K562 (cell line): Measurements from ENCODE around the gene KIR3DL2. TPM values are rescaled to one million over a fixed set of nuclear protein-coding genes. Genes with fewer than 3 reads are reported as not detected.
"Not testable (repeated sequence)": the region's sequence is repeated elsewhere in the genome, so short reads cannot be mapped to it uniquely, and the experiment has no call there.

ENCODE experiments used
- ATAC-seq: fragments of 200-7000 bp; cut with Tn5 transposase; 3 replicates; pipeline ENCODE4 v1.9.1; 2020; ENCODE audit warnings: moderate library complexity
- BruUV-seq: library from RNA; stranded (reverse); fragments of 400-500 nt; replicated peaks from 2 replicates; lab custom pipeline; 2021; lab: Mats Ljungman, UMichigan
- CTCF ChIA-PET: fragments of 300-600 bp; formaldehyde crosslinking; extraction: SDS; loops from one replicate; lab custom pipeline; 2021; ENCODE audit warnings: low intra/inter-chr PET ratio; lab: Yijun Ruan, JAX
- POLR2A ChIA-PET: fragments of 300-600, 350-650 bp; sonication (Branson Sonifier 250); formaldehyde crosslinking; extraction: SDS; loops from one replicate; lab custom pipeline; 2021; ENCODE audit warnings: antibody characterized with exemption, inconsistent platforms; lab: Yijun Ruan, JAX
- DNase-seq, 4 experiments: peaks; one replicate each; pipeline versions ENCODE4 v3.0.0 to v3.0.0-alpha.2; 2011 to 2018; ENCODE audit warnings: low spot score in 3 of 4, mixed read lengths in 3 of 4; ENCODE audit errors: extremely low read depth in 1 of 4
- FAIRE-seq: peaks from 2 replicates; lab custom pipeline; 2011; peaks lifted over from hg19 to GRCh38; lab: Jason Lieb, UNC
- H2AFZ ChIP-seq: 2 replicates; pipeline ENCODE4 v1.6.0; 2011; ENCODE audit warnings: low read depth, low read length, control low read depth, inconsistent platforms
- H3K27ac ChIP-seq: fragments of 200-600 bp; 3 replicates; pipeline ENCODE4 v1.8.0; 2011; ENCODE audit warnings: low read depth, mild to moderate bottlenecking, control low read depth, inconsistent platforms, low read length, moderate library complexity, mixed read lengths; ENCODE audit errors: extremely low read depth
- H3K27me3 ChIP-seq, 2 experiments: fragments of 300-600 bp in 1 of 2; 2 replicates in 1 of 2; 3 replicates in 1 of 2; pipeline versions ENCODE4 v1.6.0 to v1.8.0; 2011; ENCODE audit warnings: inconsistent platforms in 2 of 2, low read length in 2 of 2, mild to moderate bottlenecking in 1 of 2, mixed read lengths in 1 of 2, moderate library complexity in 1 of 2; ENCODE audit not compliant: control insufficient read depth in 2 of 2, insufficient read depth in 2 of 2
- H3K36me3 ChIP-seq: fragments of 300-600 bp; 3 replicates; pipeline ENCODE4 v1.8.0; 2011; ENCODE audit warnings: mild to moderate bottlenecking, low read length, inconsistent platforms; ENCODE audit not compliant: control insufficient read depth, insufficient read depth
- H3K4me1 ChIP-seq, 2 experiments: fragments of 200-600 bp in 1 of 2; replicated peaks in 1 of 2; 2 replicates in 1 of 2; 3 replicates in 1 of 2; pipeline versions ENCODE4 v1.5.1 to v1.8.0; 2011; ENCODE audit warnings: inconsistent platforms in 2 of 2, low read length in 2 of 2, mild to moderate bottlenecking in 1 of 2, mixed read lengths in 1 of 2, moderate library complexity in 1 of 2; ENCODE audit not compliant: control insufficient read depth in 2 of 2, insufficient read depth in 2 of 2
- H3K4me2 ChIP-seq: 2 replicates; pipeline ENCODE4 v1.6.1; 2011; ENCODE audit warnings: low read length, control low read depth, inconsistent platforms, mixed read lengths; ENCODE audit not compliant: insufficient read depth
- H3K4me3 ChIP-seq: fragments of 200-600 bp; sonication (generic), shearing (Covaris generic); 2 replicates; pipeline ENCODE4 v1.5.1; 2016; ENCODE audit warnings: control low read depth, inconsistent platforms
- H3K79me2 ChIP-seq: fragments of 200-600 bp; 3 replicates; pipeline ENCODE4 v1.8.0; 2011; ENCODE audit warnings: low read length, inconsistent platforms; ENCODE audit not compliant: control insufficient read depth, insufficient read depth
- H3K9ac ChIP-seq, 2 experiments: 2 replicates each; pipeline versions ENCODE4 v1.6.0 to v1.6.1; 2011; ENCODE audit warnings: low read depth in 2 of 2, low read length in 2 of 2, control low read depth in 1 of 2, inconsistent platforms in 1 of 2, mild to moderate bottlenecking in 1 of 2, mixed read lengths in 1 of 2; ENCODE audit not compliant: insufficient read depth in 1 of 2
- H3K9me1 ChIP-seq: one replicate; pipeline ENCODE4 v1.6.0; 2011; ENCODE audit warnings: inconsistent platforms, mild to moderate bottlenecking, low read length, moderate library complexity; ENCODE audit not compliant: control insufficient read depth, insufficient read depth
- H3K9me3 ChIP-seq: replicated peaks from 2 replicates; pipeline ENCODE4 v1.5.1; 2011; ENCODE audit warnings: low read depth, low read length, inconsistent platforms; ENCODE audit not compliant: control insufficient read depth, insufficient read depth
- H4K20me1 ChIP-seq: replicated peaks from 2 replicates; pipeline ENCODE4 v1.6.1; 2011; ENCODE audit warnings: low read length, inconsistent platforms, mixed read lengths; ENCODE audit not compliant: control insufficient read depth, insufficient read depth
- BDP1 ChIP-seq: IDR thresholded peaks from 3 replicates; pipeline ENCODE4 v1.6.1; 2011; ENCODE audit not compliant: insufficient read length, insufficient read depth
- CREM ChIP-seq: IDR thresholded peaks from 2 replicates; pipeline ENCODE4 v1.6.1; 2014; ENCODE audit warnings: antibody characterized with exemption, low read depth
- NFE2 ChIP-seq: IDR thresholded peaks from 2 replicates; pipeline ENCODE4 v1.6.1; 2014; ENCODE audit warnings: antibody characterized with exemption, low read depth
- WGBS: fragments of 100-300 bp; shearing (Covaris generic); methylation state at CpG from one replicate; pipeline ENCODE4 v1.1.6; 2016; ENCODE audit warnings: low coverage, mixed read lengths; ENCODE audit not compliant: insufficient coverage; ENCODE audit errors: missing lambda C conversion rate; 5-methylcytosine and 5-hydroxymethylcytosine counted together
- in situ Hi-C: fragments of 300-500 bp; cut with MboI; formaldehyde crosslinking; loops from 4 replicates; pipeline ENCODE4 v1.15.0; 2018; ENCODE audit warnings: inconsistent platforms, mixed read lengths
- intact Hi-C: fragments of 100-400 bp; cut with micrococcal nuclease; formaldehyde crosslinking; loops from 2 replicates; pipeline ENCODE4 v1.14.2; 2022
- polyA plus RNA-seq, 8 experiments: library from polyadenylated mRNA; depleted of rRNA in 4 of 8; stranded (reverse) in 5 of 8; unstranded in 3 of 8; fragments of >200 nt; fragmentation: Nextera tagmentation in 2 of 8; fragmentation: Illumina TruSeq in 1 of 8; extraction: Ambion mirVana in 2 of 8; extraction: Trizol in 1 of 8; gene quantifications; 2 replicates each; pipeline versions ENCODE4 v1.2.1 to v1.2.3, GENCODE V29; 2011 to 2014; ENCODE audit warnings: inconsistent platforms in 1 of 8, missing spikeins in 1 of 8
- total RNA-seq, 7 experiments: library from RNA; depleted of rRNA in 6 of 7; stranded (reverse); fragments of >200 nt in 6 of 7; fragmentation: Illumina TruSeq in 2 of 7; extraction: Trizol in 2 of 7; gene quantifications; 2 replicates each; pipeline versions ENCODE4 v1.2.1 to v1.2.3, GENCODE V29; 2011 to 2021; ENCODE audit warnings: low replicate concordance in 1 of 7
- TF ChIP-seq, protein P1 (sequence below), 3 experiments: IDR thresholded peaks in 2 of 3; conservative IDR thresholded peaks in 1 of 3; 2 replicates each; pipeline ENCODE4 v1.5.1; 2011 to 2012; ENCODE audit warnings: low read length in 3 of 3, mild to moderate bottlenecking in 3 of 3, control low read depth in 2 of 3, improper control_type of control experiment in 1 of 3, inconsistent platforms in 1 of 3, low read depth in 1 of 3, mixed read lengths in 1 of 3, moderate library complexity in 1 of 3; ENCODE audit not compliant: insufficient read depth in 2 of 3

KIR3DL2 gene
- total and polyA plus RNA-seq, 9 of the 15 experiments (the other 6 are each of a cell fraction or from before 2014, with no cell fraction given), result not detected

DNA sequence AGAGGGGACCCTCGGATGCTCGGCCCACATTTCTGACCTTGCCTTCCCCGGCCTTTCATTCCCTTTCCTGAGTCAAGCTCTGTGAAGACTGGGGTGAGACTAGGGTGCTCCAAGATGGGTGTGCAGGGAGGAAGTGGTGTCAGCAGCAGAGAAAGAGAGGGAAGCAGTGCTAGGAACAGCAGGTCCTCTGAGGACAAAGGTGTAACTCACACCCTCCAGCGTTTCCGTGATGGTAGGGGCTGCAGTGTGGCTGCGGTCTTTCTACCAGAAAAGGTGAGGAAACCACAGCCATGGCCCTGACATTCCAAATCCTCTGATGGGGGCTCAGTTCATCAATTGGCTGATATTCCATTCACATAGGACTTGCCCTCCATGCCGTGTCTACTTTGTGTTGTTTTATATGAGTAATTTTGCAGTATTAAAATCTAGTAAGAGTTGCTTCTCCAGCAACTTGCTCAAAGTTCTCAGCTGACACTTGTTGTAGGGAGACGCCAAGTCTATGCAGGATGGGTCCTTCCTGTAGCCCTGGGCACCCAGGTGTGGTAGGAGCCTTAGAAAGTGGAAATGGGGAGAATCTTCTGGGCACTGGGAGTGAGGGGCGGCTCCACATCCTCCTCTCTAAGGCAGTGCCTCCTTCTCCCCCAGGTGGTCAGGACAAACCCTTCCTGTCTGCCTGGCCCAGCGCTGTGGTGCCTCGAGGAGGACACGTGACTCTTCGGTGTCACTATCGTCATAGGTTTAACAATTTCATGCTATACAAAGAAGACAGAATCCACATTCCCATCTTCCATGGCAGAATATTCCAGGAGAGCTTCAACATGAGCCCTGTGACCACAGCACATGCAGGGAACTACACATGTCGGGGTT lies 32.3 kb upstream of the KIR3DL2 start (continued):
- TF ChIP-seq, protein P1, sequence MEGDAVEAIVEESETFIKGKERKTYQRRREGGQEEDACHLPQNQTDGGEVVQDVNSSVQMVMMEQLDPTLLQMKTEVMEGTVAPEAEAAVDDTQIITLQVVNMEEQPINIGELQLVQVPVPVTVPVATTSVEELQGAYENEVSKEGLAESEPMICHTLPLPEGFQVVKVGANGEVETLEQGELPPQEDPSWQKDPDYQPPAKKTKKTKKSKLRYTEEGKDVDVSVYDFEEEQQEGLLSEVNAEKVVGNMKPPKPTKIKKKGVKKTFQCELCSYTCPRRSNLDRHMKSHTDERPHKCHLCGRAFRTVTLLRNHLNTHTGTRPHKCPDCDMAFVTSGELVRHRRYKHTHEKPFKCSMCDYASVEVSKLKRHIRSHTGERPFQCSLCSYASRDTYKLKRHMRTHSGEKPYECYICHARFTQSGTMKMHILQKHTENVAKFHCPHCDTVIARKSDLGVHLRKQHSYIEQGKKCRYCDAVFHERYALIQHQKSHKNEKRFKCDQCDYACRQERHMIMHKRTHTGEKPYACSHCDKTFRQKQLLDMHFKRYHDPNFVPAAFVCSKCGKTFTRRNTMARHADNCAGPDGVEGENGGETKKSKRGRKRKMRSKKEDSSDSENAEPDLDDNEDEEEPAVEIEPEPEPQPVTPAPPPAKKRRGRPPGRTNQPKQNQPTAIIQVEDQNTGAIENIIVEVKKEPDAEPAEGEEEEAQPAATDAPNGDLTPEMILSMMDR (IDR thresholded peaks at IDR 0.05 in 2 of 3, conservative IDR thresholded peaks at IDR 0.05 in 1 of 3; ENCODE audit: insufficient read depth in 2 of 3, low read depth in 1 of 3, low read length in 3 of 3), result no peak
- TF ChIP-seq CREM (no peak), BDP1 (no peak)

DNA sequence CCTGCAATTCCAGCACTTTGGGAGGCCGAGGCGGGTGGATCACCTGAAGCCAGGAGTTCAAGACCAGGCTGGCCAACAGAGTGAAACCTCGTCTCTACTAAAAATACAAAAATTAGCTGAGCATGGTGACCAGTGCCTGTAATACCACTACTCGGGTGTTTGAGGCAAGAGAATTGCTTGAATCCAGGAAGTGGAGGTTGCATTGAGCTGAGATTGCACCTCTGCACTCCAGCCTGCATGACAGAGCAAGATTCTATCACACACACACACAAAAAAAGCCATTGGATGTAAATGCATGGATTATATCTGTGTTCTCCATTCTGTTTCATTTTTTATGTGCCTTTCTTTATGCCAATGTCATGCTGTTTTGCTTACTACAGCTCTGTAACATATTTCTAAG lies 25.8 kb upstream of the KIR3DL2 start:
- H3K9me1 ChIP-seq, H3K27ac ChIP-seq, H3K27me3 ChIP-seq, H3K4me1 ChIP-seq, H4K20me1 ChIP-seq, H3K79me2 ChIP-seq, H3K4me3 ChIP-seq, H3K36me3 ChIP-seq, FAIRE-seq, H2AFZ ChIP-seq, CTCF ChIA-PET, H3K4me2 ChIP-seq, BruUV-seq, POLR2A ChIA-PET, DNase-seq, H3K9me3 ChIP-seq, H3K9ac ChIP-seq, ATAC-seq: not testable (repeated sequence)
- TF ChIP-seq NFE2, result peak; percentile 42
- intact Hi-C loops (loop anchor here (5.0 kb wide), 1 partner anchor 33 kb away; no protein-coding TSS in a partner anchor), in situ Hi-C loops (loop anchor here (5.0 kb wide), 1 partner anchor 33 kb away; no protein-coding TSS in a partner anchor)
- WGBS, result 2% methylated on average over 4 of the region's 4 CpGs

DNA sequence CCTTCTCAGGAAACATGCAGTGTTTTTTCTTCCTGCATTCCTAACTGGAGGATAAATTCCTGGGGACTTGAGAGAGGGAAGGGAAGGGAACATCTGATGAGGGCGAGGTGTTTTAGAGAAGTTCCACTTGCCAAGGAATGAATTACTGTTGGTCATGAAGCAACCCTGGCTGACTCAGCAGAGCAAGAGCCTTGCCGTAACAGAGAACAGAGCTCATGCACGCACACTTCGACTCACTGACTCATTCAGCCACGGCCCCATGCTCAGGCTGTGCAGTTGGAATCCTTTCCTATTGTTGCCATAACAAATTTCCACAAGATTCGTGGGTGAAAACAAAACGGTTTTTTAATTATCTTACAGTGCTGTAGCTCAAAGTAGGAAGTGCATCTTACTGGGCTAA lies 24.9 kb upstream of the KIR3DL2 start:
- POLR2A ChIA-PET, in situ Hi-C loops, FAIRE-seq, BruUV-seq, H3K9me1 ChIP-seq, H3K4me1 ChIP-seq, H3K79me2 ChIP-seq, H3K4me2 ChIP-seq, CTCF ChIA-PET, ATAC-seq, H3K36me3 ChIP-seq, H3K9me3 ChIP-seq, H2AFZ ChIP-seq, H3K4me3 ChIP-seq, H3K9ac ChIP-seq, H4K20me1 ChIP-seq, H3K27me3 ChIP-seq, intact Hi-C loops, H3K27ac ChIP-seq, DNase-seq: not testable (repeated sequence)
- WGBS, result 2% methylated on average over 5 of the region's 7 CpGs

DNA sequence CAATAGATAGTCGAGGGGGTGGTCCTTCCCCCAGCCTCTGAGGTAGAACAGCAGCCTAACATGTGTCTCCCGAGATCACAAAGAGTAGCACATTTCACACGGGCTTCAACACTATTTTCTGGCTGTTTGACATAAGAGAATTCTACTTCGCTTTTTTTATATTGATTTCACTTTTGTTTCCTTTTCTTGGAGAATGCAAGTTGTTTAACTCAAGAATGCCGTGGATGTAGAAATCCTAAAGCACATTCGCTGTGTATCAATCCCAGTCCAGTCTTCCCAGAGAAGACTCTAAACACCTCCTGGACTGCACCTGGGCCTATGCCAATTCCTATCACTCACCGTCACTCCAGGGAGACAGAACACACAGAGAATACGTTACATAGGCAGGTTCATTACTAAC lies 22.2 kb upstream of the KIR3DL2 start:
- ATAC-seq, H3K27ac ChIP-seq, H3K79me2 ChIP-seq, H3K9ac ChIP-seq, H3K4me3 ChIP-seq, CTCF ChIA-PET, in situ Hi-C loops, H3K27me3 ChIP-seq, H3K9me3 ChIP-seq, DNase-seq, H3K36me3 ChIP-seq, H2AFZ ChIP-seq, FAIRE-seq, H3K9me1 ChIP-seq, H4K20me1 ChIP-seq, BruUV-seq, H3K4me2 ChIP-seq, H3K4me1 ChIP-seq, POLR2A ChIA-PET, intact Hi-C loops: not testable (repeated sequence)
- 1% methylated on average over 5 of the region's 8 CpGs for WGBS
